Endothelial cell (in vitro differentiated cells): ENCODE results near the gene MKI67. TPM values are rescaled to one million over a fixed set of nuclear protein-coding genes. Genes with fewer than 3 reads are reported as not detected.

Experiments
- DNase-seq: peaks from one replicate; pipeline ENCODE4 v3.0.0; 2021; ENCODE audit warnings: low spot score
- H3K27ac Mint-ChIP-seq: one replicate; pipeline ENCODE4 v1.8.0; 2021; ENCODE audit warnings: mixed read lengths, inconsistent platforms; ENCODE audit not compliant: unreplicated experiment
- H3K27me3 Mint-ChIP-seq: one replicate; pipeline ENCODE4 v1.8.0; 2021; ENCODE audit warnings: mild to moderate bottlenecking, moderate library complexity, mixed read lengths, inconsistent platforms; ENCODE audit not compliant: unreplicated experiment
- H3K36me3 Mint-ChIP-seq: one replicate; pipeline ENCODE4 v1.8.0; 2021; ENCODE audit warnings: mild to moderate bottlenecking, low read depth, mixed read lengths, inconsistent platforms; ENCODE audit not compliant: unreplicated experiment
- H3K4me1 Mint-ChIP-seq: one replicate; pipeline ENCODE4 v1.8.0; 2021; ENCODE audit warnings: mild to moderate bottlenecking, mixed read lengths, inconsistent platforms; ENCODE audit not compliant: unreplicated experiment
- H3K4me3 Mint-ChIP-seq: one replicate; pipeline ENCODE4 v1.8.0; 2021; ENCODE audit warnings: mild to moderate bottlenecking, mixed read lengths, inconsistent platforms; ENCODE audit not compliant: unreplicated experiment
- H3K9me3 Mint-ChIP-seq: one replicate; pipeline ENCODE4 v1.8.0; 2021; ENCODE audit warnings: mixed read lengths, inconsistent platforms; ENCODE audit not compliant: unreplicated experiment
- CTCF ChIP-seq: fragments of 200-600 bp; sonication (generic); IDR thresholded peaks from one replicate; pipeline ENCODE4 v1.5.0; 2021; ENCODE audit warnings: antibody characterized with exemption; ENCODE audit not compliant: unreplicated experiment
- total RNA-seq: library from RNA; stranded (reverse); fragmentation: NEBNext Ultra II Directional; extraction: Animal tissue kit (Norgen Biotek cat#: 25700); gene quantifications from one replicate; pipeline ENCODE4 v1.2.1, GENCODE V29; 2021; ENCODE audit not compliant: unreplicated experiment

Gene MKI67
- total RNA-seq, 1 donor from 2014 or later: 19.7 TPM

- Mint-ChIP-seq H3K9me3 (no peaks in the 10 kb centered on the region), H3K27ac (peak overlapping the region; percentile 42), H3K4me3 (peak overlapping the region; percentile 19), H3K4me1 (peaks cover 69% of the 10 kb centered on the region), H3K27me3 (peaks cover 16% of the 10 kb centered on the region), H3K36me3 (peaks cover 72% of the 10 kb centered on the region)
- DNase-seq: no peak
- TF ChIP-seq CTCF: no peak
Measured at GRCh38 chr10:128052696-128053095, 73.5 kb downstream of the MKI67 start.

- Mint-ChIP-seq H3K27me3 (peaks cover 18% of the 10 kb centered on the region), H3K4me1 (peaks cover 74% of the 10 kb centered on the region), H3K36me3 (peaks cover 70% of the 10 kb centered on the region), H3K9me3 (no peaks in the 10 kb centered on the region), H3K4me3 (peak overlapping the region; percentile 42), H3K27ac (peak overlapping the region; percentile 61)
- no peak for DNase-seq
- TF ChIP-seq CTCF: no peak
Measured at GRCh38 chr10:128051548-128051947, 74.7 kb downstream of the MKI67 start.

- Mint-ChIP-seq H3K9me3 (no peaks in the 10 kb centered on the region), H3K4me3 (peak overlapping the region; percentile 86), H3K36me3 (peaks cover 67% of the 10 kb centered on the region), H3K4me1 (peaks cover 74% of the 10 kb centered on the region), H3K27ac (peak overlapping the region; percentile 61), H3K27me3 (peaks cover 18% of the 10 kb centered on the region)
- TF ChIP-seq CTCF: no peak
- DNase-seq: no peak
Measured at GRCh38 chr10:128050936-128051335, 75.3 kb downstream of the MKI67 start.

GRCh38 chr10:128050121-128050516, 76.1 kb downstream of the MKI67 start:
- peak overlapping the region; percentile 86 for H3K4me3 Mint-ChIP-seq
- peaks cover 15% of the 10 kb centered on the region for H3K27me3 Mint-ChIP-seq
- H3K27ac Mint-ChIP-seq: no peak overlapping the region
- DNase-seq: no peak
- H3K4me1 Mint-ChIP-seq: peaks cover 69% of the 10 kb centered on the region
- H3K36me3 Mint-ChIP-seq: peaks cover 61% of the 10 kb centered on the region
- H3K9me3 Mint-ChIP-seq: no peaks in the 10 kb centered on the region
- no peak for TF ChIP-seq CTCF

GRCh38 chr10:128049226-128050120, 76.8 kb downstream of the MKI67 start:
- no peak for DNase-seq
- peaks cover 62% of the 10 kb centered on the region for H3K36me3 Mint-ChIP-seq
- TF ChIP-seq CTCF: no peak
- H3K4me1 Mint-ChIP-seq: peaks cover 72% of the 10 kb centered on the region
- peak overlapping the region; percentile 90 for H3K4me3 Mint-ChIP-seq
- no peaks in the 10 kb centered on the region for H3K9me3 Mint-ChIP-seq
- no peak overlapping the region for H3K27ac Mint-ChIP-seq
- peaks cover 14% of the 10 kb centered on the region for H3K27me3 Mint-ChIP-seq
